GM08714 (cell line): ENCODE results near the gene TSR2.

ENCODE experiments used
- H3K4me3 ChIP-seq: fragments of 200-500 bp; sonication (Bioruptor generic); 2 replicates; pipeline ENCODE4 v1.5.1; 2014; ENCODE audit warnings: mild to moderate bottlenecking, low read length, inconsistent platforms
- ZNF274 ChIP-seq: IDR thresholded peaks from 2 replicates; pipeline ENCODE4 v1.6.1; 2012; ENCODE audit warnings: mild to moderate bottlenecking, low read depth, low read length

Gene TSR2

DNA sequence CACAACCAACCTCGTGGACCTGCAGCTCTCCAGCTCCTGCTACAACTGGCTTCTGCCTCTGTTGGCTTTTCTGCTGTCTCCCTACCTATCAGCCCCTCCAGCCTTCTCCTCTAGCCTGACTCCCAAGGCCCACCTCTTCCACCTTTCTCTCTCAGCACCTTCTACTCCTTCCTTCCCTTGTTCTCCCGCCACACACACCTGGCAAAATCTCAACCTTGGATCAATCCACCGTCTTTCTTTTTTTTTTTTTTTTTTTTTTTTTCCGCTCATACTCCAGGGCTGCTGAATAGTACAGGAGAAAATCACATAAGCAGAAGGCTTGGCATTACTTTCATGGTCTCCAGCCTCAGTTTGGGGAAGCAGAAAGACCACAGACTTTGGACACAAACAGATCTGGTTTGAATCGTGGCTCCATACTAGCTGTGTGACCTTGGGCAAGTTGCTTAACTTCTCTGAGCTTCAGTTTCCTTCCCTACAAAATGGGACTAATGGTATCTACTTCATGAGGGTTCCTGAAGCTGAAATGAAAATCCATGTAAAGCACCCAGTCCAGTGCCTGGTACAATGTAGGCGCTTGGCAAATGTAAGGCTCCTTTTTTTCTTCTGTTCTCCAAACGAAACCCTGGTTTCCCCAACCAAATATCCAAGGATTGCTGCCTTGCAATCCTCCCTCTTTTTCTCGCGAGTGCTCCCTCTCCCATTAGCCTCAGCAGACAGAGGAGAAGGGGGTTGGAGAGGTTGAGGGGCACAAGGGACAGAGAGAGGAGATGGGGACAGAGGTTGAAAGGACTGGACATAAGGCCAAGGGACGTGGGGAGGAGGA, 54.2 kb downstream of the TSR2 start:
- no peak for TF ChIP-seq ZNF274
- H3K4me3 ChIP-seq = no peak overlapping the region
